SH-SY5Y (cell line): ENCODE measurements around the gene UBQLN4.

Experiments
- GATA2 ChIP-seq: IDR thresholded peaks from 2 replicates; pipeline ENCODE4 v1.6.1; 2011; ENCODE audit warnings: mild to moderate bottlenecking, low read depth, low read length
- GATA3 ChIP-seq: IDR thresholded peaks from 2 replicates; pipeline ENCODE4 v1.6.1; 2011; ENCODE audit warnings: low read depth, mild to moderate bottlenecking, low read length, moderate library complexity

GRCh38 chr1:156063997-156064285 is 10.3 kb upstream of the UBQLN4 start:
- TF ChIP-seq GATA2 (no peak), GATA3 (no peak)
